EL (cell line): ENCODE data around the gene CRIP1.

Source experiments
- DNase-seq: peaks from one replicate; pipeline ENCODE4 v3.0.0-alpha.2; 2016

CRIP1 gene

GRCh38 chr14:105452963-105453362, 33.7 kb upstream of the CRIP1 start:
- no peak for DNase-seq

GRCh38 chr14:105453847-105454246, 32.8 kb upstream of the CRIP1 start:
- DNase-seq = no peak

- no peak for DNase-seq
Observed at GRCh38 chr14:105455086-105455640, 31.5 kb upstream of the CRIP1 start.

- no peak for DNase-seq
Observed at GRCh38 chr14:105455766-105456660, 30.7 kb upstream of the CRIP1 start.

GRCh38 chr14:105456736-105457617, 29.7 kb upstream of the CRIP1 start:
- DNase-seq = no peak

- no peak for DNase-seq
Observed at GRCh38 chr14:105458010-105458409, 28.7 kb upstream of the CRIP1 start.

DNA sequence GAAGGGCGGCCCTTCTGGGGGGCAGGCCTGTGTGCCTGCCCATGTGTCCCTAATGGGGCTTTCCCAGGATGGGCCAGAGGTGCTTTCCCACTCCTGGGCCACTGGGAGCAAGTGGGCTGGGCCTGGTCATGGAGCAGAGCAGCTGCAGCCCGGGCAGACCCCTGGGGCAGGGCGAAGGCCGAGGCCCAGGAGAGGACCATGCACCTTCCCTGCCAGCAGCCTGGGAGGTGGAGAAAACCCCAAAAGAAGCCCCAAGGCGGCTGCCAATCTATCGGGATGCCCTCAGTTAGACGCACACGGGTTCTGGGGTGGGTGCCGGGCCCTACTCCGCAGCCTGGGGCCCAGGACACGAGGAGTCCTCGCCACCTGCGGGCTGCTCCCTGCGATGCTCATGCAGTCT, 28.1 kb upstream of the CRIP1 start:
- DNase-seq = no peak

- no peak for DNase-seq
Observed at GRCh38 chr14:105460116-105460515, 26.6 kb upstream of the CRIP1 start.

DNA sequence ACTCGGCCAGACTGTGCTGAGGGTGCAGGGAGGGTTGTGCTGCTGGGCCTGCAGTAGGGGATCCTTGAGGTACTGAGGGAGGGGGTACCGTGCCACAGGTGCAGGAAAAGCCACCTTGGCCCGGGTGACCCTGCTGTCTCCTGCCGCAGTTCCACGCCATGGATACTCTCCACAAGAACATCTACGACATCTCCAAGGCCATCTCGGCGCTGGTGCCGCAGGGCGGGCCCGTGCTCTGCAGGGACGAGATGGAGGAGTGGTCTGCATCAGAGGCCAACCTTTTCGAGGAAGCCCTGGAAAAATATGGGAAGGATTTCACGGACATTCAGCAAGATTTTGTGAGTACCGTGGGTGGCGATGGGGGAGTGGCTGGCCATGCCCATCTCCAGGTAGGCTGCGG, 26.1 kb upstream of the CRIP1 start:
- no peak for DNase-seq

- no peak for DNase-seq
Observed at GRCh38 chr14:105461903-105462302, 24.8 kb upstream of the CRIP1 start.

GRCh38 chr14:105464501-105464900, 22.2 kb upstream of the CRIP1 start:
- no peak for DNase-seq

GRCh38 chr14:105465209-105466031, 21.3 kb upstream of the CRIP1 start:
- DNase-seq = peak; percentile 40

- DNase-seq = no peak
Observed at GRCh38 chr14:105466531-105467248, 20.0 kb upstream of the CRIP1 start.

DNA sequence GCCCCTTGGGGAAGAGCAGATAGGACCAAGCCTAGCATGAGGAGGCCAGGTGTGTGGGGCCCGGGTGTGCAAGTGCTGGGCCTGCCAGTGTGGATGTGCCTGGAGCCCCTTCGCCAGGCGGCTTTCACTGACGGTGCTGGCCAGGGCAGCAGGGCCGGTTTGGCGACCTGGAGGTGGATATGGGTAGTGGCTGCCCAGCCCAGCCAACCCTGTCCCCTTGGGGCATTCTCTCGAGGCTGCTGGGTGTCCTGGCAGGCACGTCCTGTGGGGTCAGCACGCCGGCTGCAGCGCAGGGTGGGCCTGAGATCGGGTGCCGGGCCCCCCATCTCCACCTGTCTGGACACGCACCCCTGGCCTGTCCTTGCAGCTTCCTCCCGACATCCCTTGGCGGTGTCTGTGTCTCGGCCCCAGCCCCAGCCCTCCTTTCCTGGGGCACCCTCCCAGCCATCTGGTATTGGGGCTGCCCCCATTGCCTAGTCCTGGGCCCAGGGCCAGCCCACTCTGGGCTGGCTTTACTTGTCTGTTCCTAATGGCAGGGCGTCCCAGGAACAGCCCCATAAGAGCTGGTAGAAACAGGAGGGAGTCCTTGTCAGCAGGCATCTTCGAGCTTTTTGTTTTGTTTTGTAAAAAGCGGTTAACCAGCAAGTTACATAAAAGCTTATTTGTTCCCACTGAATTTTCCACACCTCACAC, 19.3 kb upstream of the CRIP1 start:
- DNase-seq = no peak

DNA sequence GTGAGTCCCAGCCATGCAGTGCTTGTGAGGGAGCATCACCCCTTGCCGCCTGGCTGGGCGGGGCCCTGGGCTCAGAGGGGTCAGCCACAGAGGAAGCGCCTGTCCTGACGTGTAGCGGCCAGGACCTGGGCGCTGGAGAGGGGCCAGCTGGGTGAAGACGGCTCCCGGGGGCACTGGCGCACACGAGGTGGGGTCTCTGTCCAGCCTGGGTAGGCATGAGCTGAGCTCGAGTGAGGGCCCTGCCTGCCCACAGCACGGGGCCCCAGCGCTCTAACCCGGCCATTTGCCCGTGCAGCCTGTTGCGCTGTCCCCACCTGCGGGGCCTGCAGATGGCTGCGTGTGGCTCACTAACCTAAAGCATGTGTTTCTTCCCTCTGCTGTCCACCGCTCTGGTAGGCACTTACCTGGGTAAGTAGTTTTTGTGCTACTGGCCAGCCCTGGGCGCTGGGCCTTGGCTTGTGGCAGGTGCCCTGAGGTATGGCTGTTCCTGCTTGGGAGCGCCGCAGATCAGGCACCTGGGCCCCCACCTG, 18.7 kb upstream of the CRIP1 start:
- no peak for DNase-seq

- no peak for DNase-seq
Observed at GRCh38 chr14:105468621-105469241, 18.0 kb upstream of the CRIP1 start.

GRCh38 chr14:105469456-105470349, 17.0 kb upstream of the CRIP1 start:
- DNase-seq = no peak

GRCh38 chr14:105470350-105471296, 16.1 kb upstream of the CRIP1 start:
- DNase-seq = no peak
